HUES64 (cell line): ENCODE results near the gene USP22.
A peak's percentile ranks its signal among the peaks of the same experiment; 100 is the strongest.

Source experiments
- H3K27ac ChIP-seq: 2 replicates; pipeline ENCODE4 v1.7.0; 2013; ENCODE audit warnings: low read depth, low read length, inconsistent platforms
- H3K27me3 ChIP-seq: 2 replicates; pipeline ENCODE4 v1.6.1; 2013; ENCODE audit warnings: mild to moderate bottlenecking, low read length; ENCODE audit not compliant: insufficient read depth
- H3K36me3 ChIP-seq: 2 replicates; pipeline ENCODE4 v1.6.1; 2013; ENCODE audit warnings: mild to moderate bottlenecking, low read length; ENCODE audit not compliant: insufficient read depth
- H3K4me1 ChIP-seq: 2 replicates; pipeline ENCODE4 v1.6.1; 2013; ENCODE audit warnings: mild to moderate bottlenecking, low read length, moderate library complexity; ENCODE audit not compliant: insufficient read depth
- H3K4me3 ChIP-seq: 2 replicates; pipeline ENCODE4 v1.5.1; 2013; ENCODE audit warnings: mild to moderate bottlenecking, low read length, moderate library complexity
- H3K9ac ChIP-seq: 2 replicates; pipeline ENCODE4 v1.6.1; 2013; ENCODE audit warnings: mild to moderate bottlenecking, low read depth, low read length
- H3K9me3 ChIP-seq: 2 replicates; pipeline ENCODE4 v1.6.1; 2013; ENCODE audit warnings: low read depth, low read length; ENCODE audit not compliant: insufficient read depth
- WGBS: fragments of 150-250, 120-280 bp; methylation state at CpG from one replicate; pipeline ENCODE4 v1.1.7; 2013; ENCODE audit warnings: missing lambda C conversion rate; 5-methylcytosine and 5-hydroxymethylcytosine counted together

Gene USP22

GRCh38 chr17:21044971-21045370, 2.2 kb upstream of the USP22 start:
- 94% methylated on average over 9 of the region's 10 CpGs for WGBS
- Histone ChIP-seq H3K4me3 (no peak overlapping the region), H3K9me3 (no peaks in the 10 kb centered on the region), H3K9ac (no peak overlapping the region), H3K4me1 (peaks cover 12% of the 10 kb centered on the region), H3K27ac (no peak overlapping the region), H3K27me3 (no peaks in the 10 kb centered on the region), H3K36me3 (no peaks in the 10 kb centered on the region)

DNA sequence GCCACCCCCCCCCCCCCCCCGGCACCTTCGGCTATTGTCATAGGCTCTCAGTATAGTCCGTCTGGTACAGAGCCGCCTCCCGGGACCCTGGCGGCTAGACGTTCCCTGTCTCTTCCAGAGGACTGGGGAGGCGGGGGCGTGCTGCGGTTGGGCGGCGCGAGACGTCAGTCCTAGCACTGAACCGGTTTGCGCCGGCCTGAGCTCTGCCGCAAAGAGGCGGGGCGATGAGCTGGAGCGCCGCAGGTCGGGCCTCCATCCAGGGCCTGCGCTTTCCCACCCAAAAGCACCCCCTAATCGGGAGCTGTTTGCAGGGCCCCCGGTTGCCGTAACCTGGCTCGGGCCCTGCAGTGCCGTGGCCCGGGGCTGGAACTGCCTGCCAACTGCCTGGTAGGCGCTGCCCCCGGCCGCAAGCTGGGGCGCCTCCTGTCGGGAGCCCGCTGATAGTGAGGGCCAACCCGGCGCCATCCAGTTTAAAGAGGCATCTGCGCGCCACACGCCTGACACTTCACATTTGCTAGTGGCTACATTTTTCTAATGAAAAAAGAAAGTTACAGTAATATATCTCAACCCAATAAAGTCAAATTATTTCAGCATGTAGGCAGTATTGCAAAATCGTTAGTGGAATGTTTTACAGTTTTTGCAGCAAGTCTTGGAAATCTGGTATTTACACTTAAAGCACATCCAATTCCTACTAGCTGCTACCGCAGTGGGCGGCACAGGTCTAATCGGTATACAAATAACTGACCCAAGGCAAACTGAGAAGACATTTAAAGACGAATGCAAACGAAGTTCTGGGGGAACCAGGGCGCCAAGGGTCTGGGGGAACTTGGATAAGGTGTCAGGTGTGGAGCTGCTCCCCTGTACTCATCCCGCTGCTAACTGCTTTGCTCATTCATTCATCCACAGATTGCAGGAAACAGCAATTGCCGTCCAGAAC, 753 bp upstream of the USP22 start:
- WGBS, result 3% methylated on average over 45 of the region's 50 CpGs
- Histone ChIP-seq H3K27me3 (no peaks in the 10 kb centered on the region), H3K4me3 (peak overlapping the region; percentile 71), H3K36me3 (peaks cover 8% of the 10 kb centered on the region; the same call in 1 of the 2 replicates), H3K27ac (peak overlapping the region; percentile 98), H3K4me1 (peaks cover 12% of the 10 kb centered on the region), H3K9ac (peak overlapping the region; percentile 97), H3K9me3 (no peaks in the 10 kb centered on the region)

GRCh38 chr17:21041741-21042457, 912 bp downstream of the USP22 start:
- peaks cover 23% of the 10 kb centered on the region for H3K36me3 ChIP-seq
- H3K27ac ChIP-seq, result peak overlapping the region; percentile 100
- H3K9me3 ChIP-seq, result no peaks in the 10 kb centered on the region
- WGBS, result under 1% methylated on average over 47 of the region's 47 CpGs
- peak overlapping the region; percentile 87 for H3K4me3 ChIP-seq
- peaks cover 25% of the 10 kb centered on the region for H3K4me1 ChIP-seq
- H3K27me3 ChIP-seq, result no peaks in the 10 kb centered on the region
- peak overlapping the region; percentile 100 for H3K9ac ChIP-seq

DNA sequence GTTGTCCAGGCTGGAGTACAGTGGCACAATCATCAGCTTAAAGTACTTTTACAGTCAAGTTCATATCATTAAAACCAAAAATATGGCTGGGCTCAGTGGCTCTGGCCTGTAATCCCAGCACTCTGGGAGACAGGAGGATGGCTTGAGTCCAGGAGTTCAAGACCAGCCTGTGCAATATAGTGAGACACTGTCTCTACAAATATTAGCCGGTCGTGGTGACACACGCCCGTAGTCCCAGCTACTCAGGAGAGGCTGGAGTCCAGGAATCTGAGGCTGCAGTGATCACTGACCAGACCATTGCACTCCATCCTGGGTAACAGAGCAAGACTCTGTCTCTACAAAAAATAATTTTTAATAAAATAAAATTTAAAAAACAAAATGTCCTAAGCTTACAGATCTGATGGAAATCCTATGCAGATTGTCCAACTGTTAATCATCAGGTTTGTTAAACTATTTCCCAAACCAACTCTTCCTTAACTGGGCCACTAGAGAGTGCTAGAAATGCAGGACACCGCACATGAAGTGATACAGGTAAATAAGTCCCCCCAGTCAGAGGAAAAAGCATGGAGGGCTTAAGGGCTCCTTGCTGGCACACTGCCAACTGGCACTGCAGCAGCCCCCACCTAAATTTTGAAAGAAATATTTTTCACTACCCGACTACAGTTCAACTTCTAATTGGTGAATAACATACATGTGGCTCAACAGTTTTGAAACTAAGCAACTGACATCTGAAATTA, 2.8 kb downstream of the USP22 start:
- peak overlapping the region; percentile 87 for H3K4me3 ChIP-seq
- 50% methylated on average over 6 of the region's 6 CpGs for WGBS
- no peaks in the 10 kb centered on the region for H3K9me3 ChIP-seq
- H3K36me3 ChIP-seq, result peaks cover 33% of the 10 kb centered on the region
- H3K4me1 ChIP-seq, result peaks cover 41% of the 10 kb centered on the region
- H3K27me3 ChIP-seq, result no peaks in the 10 kb centered on the region
- peak overlapping the region; percentile 94; the same call in 1 of the 2 replicates for H3K9ac ChIP-seq
- H3K27ac ChIP-seq, result no peak overlapping the region

- 78% methylated on average over 7 of the region's 8 CpGs for WGBS
- Histone ChIP-seq H3K27me3 (no peaks in the 10 kb centered on the region), H3K36me3 (peaks cover 35% of the 10 kb centered on the region), H3K9ac (no peak overlapping the region), H3K4me1 (peaks cover 43% of the 10 kb centered on the region), H3K27ac (no peak overlapping the region), H3K9me3 (no peaks in the 10 kb centered on the region), H3K4me3 (no peak overlapping the region)
These were observed 5.6 kb downstream of the USP22 start for GRCh38 chr17:21037117-21037803.

GRCh38 chr17:21036361-21036881, 6.4 kb downstream of the USP22 start:
- 97% methylated on average over 4 of the region's 4 CpGs for WGBS
- no peaks in the 10 kb centered on the region for H3K9me3 ChIP-seq
- no peak overlapping the region for H3K27ac ChIP-seq
- H3K4me3 ChIP-seq, result no peak overlapping the region
- peaks cover 37% of the 10 kb centered on the region for H3K36me3 ChIP-seq
- no peak overlapping the region for H3K9ac ChIP-seq
- H3K4me1 ChIP-seq, result peaks cover 47% of the 10 kb centered on the region
- H3K27me3 ChIP-seq, result no peaks in the 10 kb centered on the region

DNA sequence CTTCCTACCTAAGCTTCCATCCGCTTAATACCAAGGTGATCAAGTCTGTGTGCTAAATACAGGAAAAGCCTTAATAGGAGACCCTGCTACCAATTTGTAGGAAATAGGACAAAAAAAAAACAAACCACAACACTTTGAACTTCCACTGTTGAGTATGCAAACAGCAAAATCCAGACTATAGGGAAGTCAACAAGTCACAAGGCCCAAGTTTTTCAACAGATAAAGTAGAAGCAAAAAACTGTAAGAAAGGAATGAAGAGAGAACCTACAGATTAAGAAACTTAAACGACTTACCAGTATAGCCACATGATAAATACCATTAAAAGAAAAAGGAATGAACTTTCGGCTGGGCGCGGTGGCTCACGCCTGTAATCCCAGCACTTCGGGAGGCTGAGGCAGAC, 7.4 kb downstream of the USP22 start:
- H3K4me3 ChIP-seq, result no peak overlapping the region
- H3K36me3 ChIP-seq, result peaks cover 37% of the 10 kb centered on the region
- H3K27ac ChIP-seq, result peak overlapping the region; percentile 10; the same call in 1 of the 2 replicates
- 86% methylated on average over 7 of the region's 7 CpGs for WGBS
- H3K27me3 ChIP-seq, result no peaks in the 10 kb centered on the region
- peaks cover 53% of the 10 kb centered on the region for H3K4me1 ChIP-seq
- 0 out of 2 replicates have a peak overlapping the region, but pooled peaks have one; percentile 3 for H3K9ac ChIP-seq
- H3K9me3 ChIP-seq, result no peaks in the 10 kb centered on the region

DNA sequence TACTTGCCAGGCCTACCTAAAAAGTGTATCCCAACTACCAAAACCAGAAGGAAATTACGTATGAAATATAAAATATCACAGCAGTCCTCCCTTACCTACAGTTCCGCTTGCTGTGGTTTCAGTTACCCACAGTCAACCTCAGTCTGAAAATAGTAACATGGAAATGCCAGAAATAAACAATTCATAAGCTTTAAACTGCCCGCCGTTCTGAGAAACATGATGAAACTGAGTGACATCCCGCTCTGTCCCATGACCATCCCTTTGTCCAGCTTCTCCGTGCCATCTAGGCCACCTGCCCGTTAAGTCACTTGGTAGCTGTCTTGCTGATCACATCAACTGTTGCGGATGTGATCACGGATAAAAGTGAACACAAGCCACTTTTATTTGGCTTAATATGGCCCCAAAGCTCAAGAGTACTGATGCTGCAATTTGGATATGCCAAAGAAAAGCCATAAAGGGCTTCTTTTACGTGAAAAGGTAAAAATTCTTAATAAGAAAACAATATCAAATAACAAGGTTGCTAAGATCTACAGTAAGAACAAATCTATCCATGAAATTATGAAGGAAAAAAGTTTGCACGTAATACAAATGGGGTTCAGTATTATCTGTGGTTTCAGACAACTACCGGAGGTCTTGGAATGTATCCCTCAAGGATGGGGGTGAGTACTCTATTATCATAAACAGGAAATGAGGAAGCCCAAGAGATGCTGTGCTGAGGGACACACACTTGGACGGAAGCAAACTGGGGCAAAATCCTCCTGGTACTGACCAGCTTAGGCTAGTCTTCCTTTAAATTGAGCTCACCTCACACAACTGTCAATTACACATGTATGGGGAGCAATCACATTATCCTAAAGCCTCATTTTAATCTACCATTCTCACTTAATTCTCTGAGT, 8.2 kb downstream of the USP22 start:
- no peaks in the 10 kb centered on the region for H3K27me3 ChIP-seq
- H3K4me1 ChIP-seq, result peaks cover 57% of the 10 kb centered on the region
- peak overlapping the region; percentile 10; the same call in 1 of the 2 replicates for H3K27ac ChIP-seq
- 0 out of 2 replicates have a peak overlapping the region, but pooled peaks have one; percentile 3 for H3K9ac ChIP-seq
- H3K36me3 ChIP-seq, result peaks cover 34% of the 10 kb centered on the region
- H3K4me3 ChIP-seq, result no peak overlapping the region
- no peaks in the 10 kb centered on the region for H3K9me3 ChIP-seq
- 88% methylated on average over 12 of the region's 13 CpGs for WGBS

DNA sequence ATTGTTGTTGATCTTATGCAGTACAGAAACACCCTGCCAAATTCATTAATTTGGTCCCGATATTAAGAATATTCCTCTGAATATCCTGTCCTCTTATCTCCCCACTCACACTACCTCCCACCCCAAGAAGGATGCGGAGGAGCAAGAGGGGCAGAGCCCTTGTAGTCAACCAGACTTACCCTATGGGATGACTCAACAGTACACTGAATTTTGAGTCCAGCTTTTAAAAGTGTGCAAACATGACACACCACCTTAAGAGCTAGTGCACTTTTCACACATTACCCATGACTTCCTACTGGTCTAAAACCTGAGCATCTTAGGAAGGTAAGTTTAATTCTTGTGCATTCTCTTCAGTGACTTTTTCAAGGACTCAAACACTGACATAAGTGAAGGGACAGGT, 9.5 kb downstream of the USP22 start:
- Histone ChIP-seq H3K27me3 (no peaks in the 10 kb centered on the region), H3K9ac (no peak overlapping the region), H3K4me3 (no peak overlapping the region), H3K9me3 (no peaks in the 10 kb centered on the region), H3K36me3 (peaks cover 35% of the 10 kb centered on the region), H3K4me1 (peaks cover 57% of the 10 kb centered on the region), H3K27ac (no peak overlapping the region)
- WGBS, result 93% methylated on average over 2 of the region's 2 CpGs
